GM19438 (cell line): ENCODE data around the gene CPAMD8.
"Not testable (repeated sequence)": the region's sequence is repeated elsewhere in the genome, so short reads cannot be mapped to it uniquely, and the experiment has no call there.

ENCODE experiments used
- ATAC-seq: cut with Tn5 transposase; IDR thresholded peaks from one replicate; pipeline ENCODE4 v1.9.1; 2021; ENCODE audit warnings: low read depth; ENCODE audit not compliant: unreplicated experiment

CPAMD8 gene

GRCh38 chr19:16878181-16878965 lies 148.2 kb downstream of the CPAMD8 start:
- no peak for ATAC-seq

- no peak for ATAC-seq
These were observed 149.0 kb downstream of the CPAMD8 start for GRCh38 chr19:16877581-16877980.

GRCh38 chr19:16876904-16877361 lies 149.7 kb downstream of the CPAMD8 start:
- ATAC-seq: no peak

- ATAC-seq: no peak
These were observed 150.7 kb downstream of the CPAMD8 start for GRCh38 chr19:16875584-16876555.

GRCh38 chr19:16874978-16875299 lies 151.7 kb downstream of the CPAMD8 start:
- ATAC-seq: not testable (repeated sequence)

- ATAC-seq: no peak
These were observed 152.2 kb downstream of the CPAMD8 start for GRCh38 chr19:16874250-16874977.

- no peak for ATAC-seq
These were observed 153.0 kb downstream of the CPAMD8 start for GRCh38 chr19:16873594-16873993.

- no peak for ATAC-seq
These were observed 153.9 kb downstream of the CPAMD8 start for GRCh38 chr19:16872728-16873127.

- no peak for ATAC-seq
These were observed 154.7 kb downstream of the CPAMD8 start for GRCh38 chr19:16871871-16872270.

- ATAC-seq: no peak
These were observed 157.2 kb downstream of the CPAMD8 start for GRCh38 chr19:16869331-16869972.

GRCh38 chr19:16868423-16869130 lies 158.0 kb downstream of the CPAMD8 start:
- ATAC-seq: no peak

GRCh38 chr19:16867211-16867610 lies 159.4 kb downstream of the CPAMD8 start:
- no peak for ATAC-seq

- no peak for ATAC-seq
These were observed 163.7 kb downstream of the CPAMD8 start for GRCh38 chr19:16862826-16863415.

GRCh38 chr19:16861834-16862233 lies 164.8 kb downstream of the CPAMD8 start:
- ATAC-seq: no peak

GRCh38 chr19:16861011-16861410 lies 165.6 kb downstream of the CPAMD8 start:
- ATAC-seq: no peak

- ATAC-seq: no peak
These were observed 166.5 kb downstream of the CPAMD8 start for GRCh38 chr19:16860118-16860517.

- no peak for ATAC-seq
These were observed 167.0 kb downstream of the CPAMD8 start for GRCh38 chr19:16859626-16860025.

GRCh38 chr19:16856091-16856490 lies 170.5 kb downstream of the CPAMD8 start:
- no peak for ATAC-seq

- no peak for ATAC-seq
These were observed 173.5 kb downstream of the CPAMD8 start for GRCh38 chr19:16853066-16853465.
